Epithelial cell of esophagus (primary cell): Measurements from ENCODE around the gene KRT10.
A peak's percentile ranks its signal among the peaks of the same experiment; 100 is the strongest.

Source experiments
- DNase-seq: peaks from one replicate; pipeline ENCODE4 v3.0.0; 2010; ENCODE audit warnings: low read depth
- H3K4me3 ChIP-seq: 2 replicates; pipeline ENCODE4 v1.5.1; 2011; ENCODE audit warnings: mild to moderate bottlenecking, low read length, control low read depth
- CTCF ChIP-seq: IDR thresholded peaks from 2 replicates; pipeline ENCODE4 v1.5.1; 2011; ENCODE audit warnings: low read depth, mild to moderate bottlenecking, low read length, control low read depth, inconsistent platforms; ENCODE audit not compliant: insufficient read depth; ENCODE audit errors: missing control alignments

KRT10 gene

GRCh38 chr17:40848583-40849235 is 26.3 kb upstream of the KRT10 start:
- no peak overlapping the region for H3K4me3 ChIP-seq
- TF ChIP-seq CTCF, result no peak
- peak; percentile 67 for DNase-seq

- no peak for TF ChIP-seq CTCF
- peak; percentile 35 for DNase-seq
- no peak overlapping the region for H3K4me3 ChIP-seq
Observed at GRCh38 chr17:40846515-40847144, 24.2 kb upstream of the KRT10 start.

- H3K4me3 ChIP-seq, result no peak overlapping the region
- no peak for DNase-seq
- no peak for TF ChIP-seq CTCF
Observed at GRCh38 chr17:40844671-40845107, 22.3 kb upstream of the KRT10 start.

- TF ChIP-seq CTCF, result no peak
- DNase-seq, result no peak
Observed at GRCh38 chr17:40843242-40843641, 20.8 kb upstream of the KRT10 start.

GRCh38 chr17:40841246-40841645 is 18.8 kb upstream of the KRT10 start:
- no peak for DNase-seq
- no peak overlapping the region for H3K4me3 ChIP-seq
- TF ChIP-seq CTCF, result no peak

More at GRCh38 chr17:40843242-40843641, 20.8 kb upstream of the KRT10 start:
- no peak overlapping the region for H3K4me3 ChIP-seq

GRCh38 chr17:40839194-40839593 is 16.8 kb upstream of the KRT10 start:
- DNase-seq, result no peak
- H3K4me3 ChIP-seq, result no peak overlapping the region
- no peak for TF ChIP-seq CTCF

DNA sequence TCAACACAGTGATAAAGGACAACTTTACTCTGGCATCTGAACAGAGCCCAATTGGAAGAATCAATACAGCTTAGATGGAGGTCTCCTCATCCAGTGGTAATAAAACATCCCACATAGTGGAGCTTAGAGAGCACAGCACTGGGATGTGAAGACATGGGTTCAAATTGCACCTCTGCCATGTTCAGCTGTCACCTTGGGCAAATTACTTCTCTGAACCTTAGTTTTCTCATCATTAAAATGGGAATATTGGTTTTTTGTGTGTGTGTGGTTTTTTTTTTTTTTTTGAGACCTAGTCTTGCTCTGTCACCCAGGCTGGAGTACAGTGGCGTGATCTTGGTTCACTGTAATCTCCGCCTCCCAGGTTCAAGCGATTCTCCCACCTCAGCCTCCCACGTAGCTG is 13.6 kb upstream of the KRT10 start:
- TF ChIP-seq CTCF, result no peak
- no peak overlapping the region for H3K4me3 ChIP-seq
- no peak for DNase-seq
